Measurements from ENCODE around the gene LY6G6C.

LY6G6C gene

DNA sequence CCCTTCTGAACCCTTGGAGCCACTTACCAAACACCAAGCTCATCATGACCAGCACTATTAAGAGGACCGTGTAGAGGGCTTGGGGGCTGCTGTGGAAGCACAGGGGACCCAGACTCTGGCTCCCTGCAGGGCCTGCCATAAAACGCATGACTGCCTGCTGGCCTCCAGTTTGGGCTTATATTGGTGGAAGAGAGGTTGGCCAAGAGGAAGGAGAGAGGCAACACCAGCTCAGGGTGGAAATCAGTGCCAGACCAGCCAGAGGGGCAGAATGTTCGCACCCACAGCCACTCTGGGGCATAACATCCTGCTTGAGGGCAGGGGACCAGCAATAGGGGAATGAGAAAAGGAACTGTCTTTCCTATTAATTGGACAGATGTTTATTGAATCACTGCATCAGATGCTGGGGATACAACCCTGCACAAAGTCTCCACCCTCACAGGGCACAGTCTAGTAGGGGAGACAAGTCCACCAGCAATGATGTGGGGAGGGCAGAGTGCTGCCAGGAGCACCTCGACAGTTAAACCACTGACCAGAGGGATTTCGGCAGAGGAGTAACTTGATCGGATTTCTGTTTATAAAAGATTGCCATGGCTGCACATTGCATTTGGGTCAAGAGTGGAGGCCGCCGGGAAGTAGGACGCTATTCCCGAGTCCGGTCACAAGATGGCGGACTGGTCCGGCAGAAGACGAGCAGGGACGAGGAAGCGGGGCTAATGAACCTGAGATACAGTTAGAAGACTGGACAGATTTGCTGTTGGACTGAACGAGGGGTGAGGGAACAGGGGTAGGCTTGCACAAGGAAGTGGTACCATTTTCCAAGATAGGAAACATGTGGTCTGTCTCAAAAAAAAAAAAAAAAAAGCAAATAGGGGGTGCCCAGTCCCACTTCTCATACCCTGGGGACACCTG lies 41.1 kb downstream of the LY6G6C start, which contains the start of gene LY6G5C:
TSS of gene LY6G5C (minus strand) at position 842 of the 909 bp plus-strand sequence. CDS start at position 148, 694 bp downstream.
- DNase-seq (ENCODE audit: low read depth) = no peak

DNA sequence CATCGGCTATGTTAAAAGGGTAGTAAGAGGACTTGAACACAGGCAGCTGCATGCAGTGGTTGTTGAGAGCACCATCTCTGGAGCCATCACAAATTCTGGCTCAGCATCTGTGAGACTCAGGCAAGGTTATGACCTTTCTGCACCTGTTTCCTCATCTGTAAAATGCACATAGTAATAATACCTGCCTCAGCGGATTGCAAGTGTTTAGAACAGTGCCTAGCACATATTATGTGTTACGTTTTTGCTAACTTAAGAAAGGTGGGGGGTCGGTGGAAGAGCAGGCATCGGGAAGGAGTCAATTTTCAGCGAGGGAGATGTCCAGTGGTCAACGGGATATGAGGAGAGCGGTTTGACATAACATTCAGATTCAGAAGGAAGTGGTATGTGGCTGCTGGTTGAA lies 43.6 kb downstream of the LY6G6C start:
- no peak for DNase-seq (ENCODE audit: low read depth)

DNA sequence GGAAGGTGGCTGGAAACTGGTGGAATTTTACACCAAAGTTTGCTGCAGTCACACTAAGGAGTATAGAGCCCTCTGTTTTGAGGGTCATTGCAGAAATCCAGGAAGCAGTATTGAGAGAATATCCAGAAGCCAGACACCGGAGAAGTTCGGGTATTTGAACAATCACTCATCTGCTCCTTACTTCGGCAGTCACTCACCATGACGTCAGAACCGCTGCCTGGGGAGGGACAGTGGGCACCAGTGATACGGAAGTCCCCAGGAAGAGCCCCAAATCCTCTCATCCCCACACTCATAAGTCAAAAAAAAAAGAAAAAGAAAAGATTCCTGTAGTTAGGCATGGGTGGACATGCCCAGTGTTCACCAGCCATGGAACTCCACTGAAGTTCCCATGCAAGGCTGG lies 44.6 kb downstream of the LY6G6C start:
- DNase-seq (ENCODE audit: low read depth) = no peak

DNA sequence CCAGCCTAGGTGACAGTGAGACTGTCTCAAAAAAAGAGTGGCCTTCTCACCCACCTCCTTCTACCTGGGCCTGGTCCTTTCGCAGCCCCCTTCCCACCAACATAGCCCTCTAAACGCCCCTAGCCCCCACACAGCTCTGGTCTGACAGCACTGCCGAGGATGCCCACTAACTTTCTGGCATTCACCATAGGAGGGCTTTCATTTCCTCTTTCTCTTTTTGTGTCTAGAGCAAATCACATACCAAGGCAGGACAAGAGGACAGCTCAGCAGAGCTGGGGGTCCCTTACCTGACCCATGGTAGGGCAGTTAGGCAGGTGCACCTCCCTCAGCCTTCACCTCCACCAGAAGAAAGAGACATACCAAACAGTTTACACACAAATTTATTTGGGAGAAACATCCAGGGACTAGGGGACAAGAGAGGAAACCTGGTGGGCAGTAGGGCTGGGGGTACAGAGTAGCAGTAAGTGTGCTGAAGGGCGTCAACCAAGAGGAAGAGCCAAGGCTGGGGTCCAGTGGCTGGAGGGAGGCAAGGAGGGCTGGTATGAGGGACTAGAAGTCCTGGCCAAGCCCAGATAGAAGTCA lies 45.1 kb downstream of the LY6G6C start:
- DNase-seq (ENCODE audit: low read depth) = no peak

DNA sequence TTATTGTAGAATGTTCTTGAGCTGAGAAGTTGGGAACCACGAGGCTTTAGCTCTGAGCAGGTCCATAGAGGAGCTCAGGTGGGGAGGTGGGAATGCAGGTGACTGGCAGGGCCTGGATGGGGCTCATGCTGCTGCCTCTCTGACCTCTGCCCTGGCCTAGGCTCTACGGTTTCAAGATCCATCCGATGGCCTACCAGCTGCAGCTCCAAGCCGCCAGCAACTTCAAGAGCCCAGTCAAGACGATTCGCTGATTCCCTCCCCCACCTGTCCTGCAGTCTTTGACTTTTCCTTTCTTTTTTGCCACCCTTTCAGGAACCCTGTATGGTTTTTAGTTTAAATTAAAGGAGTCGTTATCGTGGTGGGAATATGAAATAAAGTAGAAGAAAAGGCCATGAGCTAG lies 51.9 kb downstream of the LY6G6C start, which contains the start of gene LY6G5B:
TSS of gene LY6G5B (plus strand) at position 301 of the 400 bp plus-strand sequence. CDS start 975 bp downstream, outside the sequence.
- no peak for DNase-seq (ENCODE audit: low read depth)

All from T-helper 22 cell (primary cell).